Posterior vena cava (tissue), 2 donors: Measurements from ENCODE around the gene SLC44A5. TPM values are rescaled to one million over a fixed set of nuclear protein-coding genes. Genes with fewer than 3 reads are reported as not detected.
"Not testable (repeated sequence)": the region's sequence is repeated elsewhere in the genome, so short reads cannot be mapped to it uniquely, and the experiment has no call there.

Experiments
- DNase-seq: peaks from one replicate; pipeline ENCODE4 v3.0.0-alpha.2; 2020; ENCODE audit warnings: low spot score
- intact Hi-C, 2 donors: fragments of 100-400 bp; cut with DNase I; formaldehyde crosslinking; loops; one replicate each; pipeline versions ENCODE4 v1.14.1 to v1.14.2; 2022 to 2023
- total RNA-seq, 2 donors: library from RNA; stranded (reverse); fragmentation: NEBNext Ultra II Directional; extraction: Animal tissue kit (Norgen Biotek cat#: 25700); gene quantifications; one replicate each; pipeline ENCODE4 v1.2.1, GENCODE V29; 2021
- donor health status: DM: yes; HTN: yes; CAD: no.
- donor health status: DM: yes; HTN: yes; CAD: no.

SLC44A5 gene
- total RNA-seq, 2 donors from 2014 or later, result 0.52 TPM; not detected in 1

GRCh38 chr1:75594327-75594726, 16.6 kb downstream of the SLC44A5 start:
- intact Hi-C loops, result no loop called here
- no peak for DNase-seq

DNA sequence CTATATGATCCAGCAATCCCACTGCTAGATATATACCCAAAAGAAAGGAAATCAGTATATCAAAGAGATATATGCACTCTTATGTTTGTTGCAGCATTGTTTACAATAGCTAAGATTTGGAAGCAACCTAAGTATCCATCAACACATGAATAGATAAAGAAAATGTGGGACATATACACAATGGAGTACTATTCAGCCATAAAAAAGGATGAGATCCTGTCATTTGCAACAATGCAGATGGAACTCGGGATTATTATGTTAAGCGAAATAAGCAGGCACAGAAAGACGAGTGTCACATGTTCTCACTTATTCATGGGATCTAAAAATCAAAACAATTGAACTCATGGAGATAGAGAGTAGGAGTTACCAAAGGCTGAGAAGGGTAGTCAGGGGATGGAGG, 17.5 kb downstream of the SLC44A5 start:
- intact Hi-C loops, DNase-seq: not testable (repeated sequence)

GRCh38 chr1:75589637-75590036, 21.3 kb downstream of the SLC44A5 start:
- intact Hi-C loops, result no loop called here
- no peak for DNase-seq

DNA sequence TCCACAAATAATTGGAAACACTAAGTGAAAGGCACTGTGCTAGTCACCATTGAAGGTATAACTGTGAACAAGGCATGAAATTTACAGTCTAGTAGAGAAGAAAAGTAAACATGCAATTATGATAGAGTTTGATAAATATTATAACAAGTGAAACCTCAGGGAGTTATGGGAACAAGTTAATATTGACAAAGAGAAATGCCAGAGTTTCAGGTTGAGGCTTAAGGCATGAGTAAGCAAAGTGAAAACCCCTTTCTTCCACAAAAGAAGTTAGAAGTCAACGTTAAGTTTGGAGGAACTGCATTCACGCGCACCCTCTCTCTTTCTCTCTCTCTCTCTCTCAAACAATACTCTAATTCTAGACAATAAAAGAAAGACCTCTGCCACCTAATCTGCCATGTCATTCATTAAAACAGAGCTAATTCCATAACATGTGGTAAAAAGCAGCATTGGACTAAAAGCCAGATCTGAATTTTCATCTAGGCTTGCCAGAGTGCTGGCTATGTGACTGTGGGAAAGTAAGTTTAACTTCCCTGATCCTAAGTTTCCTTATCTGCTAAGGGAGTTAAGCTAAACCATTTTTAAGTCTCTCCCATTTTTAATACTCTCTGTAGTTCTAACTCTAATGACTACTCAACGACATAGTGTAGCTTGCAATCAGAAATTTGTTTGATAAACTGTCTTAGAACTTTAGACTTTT, 22.0 kb downstream of the SLC44A5 start:
- intact Hi-C loops, result no loop called here
- no peak for DNase-seq

- no peak for DNase-seq
- intact Hi-C loops, result no loop called here
These were observed 23.2 kb downstream of the SLC44A5 start for GRCh38 chr1:75587692-75588091.

- intact Hi-C loops, result no loop called here
- no peak for DNase-seq
These were observed 27.6 kb downstream of the SLC44A5 start for GRCh38 chr1:75583282-75583681.

GRCh38 chr1:75582725-75583261, 28.1 kb downstream of the SLC44A5 start:
- no peak for DNase-seq
- intact Hi-C loops, result no loop called here

GRCh38 chr1:75579046-75579445, 31.9 kb downstream of the SLC44A5 start:
- DNase-seq, result no peak
- intact Hi-C loops, result no loop called here

DNA sequence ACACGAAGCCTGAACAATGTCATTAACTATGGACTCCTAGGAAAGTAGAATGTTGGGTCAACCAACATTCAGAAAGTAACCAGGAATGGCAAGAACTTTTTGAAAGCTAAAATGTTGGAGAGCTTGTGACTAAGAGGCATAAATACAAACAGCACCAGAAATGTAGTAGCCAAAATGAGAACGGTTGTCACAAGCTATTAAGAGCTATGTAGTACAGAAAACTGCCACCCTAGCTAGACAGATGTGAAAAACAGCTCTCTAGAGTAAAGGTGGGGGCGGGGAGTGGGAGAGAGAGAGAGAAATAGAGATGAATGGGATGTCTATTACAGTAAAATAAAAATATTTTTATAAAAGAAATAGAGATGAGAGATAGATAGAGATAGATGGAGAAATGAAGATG, 35.1 kb downstream of the SLC44A5 start:
- intact Hi-C loops, result no loop called here
- DNase-seq, result no peak

DNA sequence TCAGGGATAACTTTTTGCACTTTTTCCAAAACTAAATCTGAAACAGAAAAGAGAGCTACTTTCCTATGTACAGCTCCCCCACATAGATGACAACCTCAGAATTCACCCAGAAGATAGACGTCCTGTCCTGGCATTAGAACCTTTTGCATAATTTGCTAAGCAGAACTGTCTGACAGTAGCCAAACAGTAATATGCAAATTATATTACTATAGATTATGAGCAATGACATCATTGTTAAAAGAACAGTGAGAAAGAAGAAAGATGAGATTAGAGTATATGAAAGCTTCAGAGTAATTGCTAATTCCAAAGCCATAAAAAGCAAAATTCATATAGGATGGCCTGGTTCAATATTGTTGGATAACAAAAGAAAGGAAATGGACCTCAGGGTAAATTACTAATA, 43.7 kb downstream of the SLC44A5 start:
- intact Hi-C loops, result no loop called here

DNA sequence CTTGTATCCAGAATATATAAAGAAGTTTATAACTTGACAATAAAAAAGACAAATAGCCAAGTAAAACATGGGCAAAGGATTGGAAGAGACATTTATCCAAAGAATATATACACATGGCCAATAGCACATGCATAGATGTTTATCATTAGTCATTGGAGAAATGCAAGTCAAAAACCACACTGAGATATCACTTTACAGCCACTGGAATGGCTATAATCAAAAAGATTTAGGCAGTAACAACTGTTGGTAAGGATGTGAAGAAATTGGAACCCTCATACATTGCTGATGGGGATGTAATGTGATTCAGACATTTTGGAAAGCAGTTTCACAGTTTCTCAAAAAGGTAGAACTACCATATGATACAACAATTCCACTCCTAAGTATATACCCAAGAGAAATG, 51.1 kb downstream of the SLC44A5 start:
- DNase-seq, result no peak
- intact Hi-C loops, result no loop called here

More for the DNA sequence above, 43.7 kb downstream of the SLC44A5 start:
- no peak for DNase-seq

GRCh38 chr1:75559136-75559535, 51.8 kb downstream of the SLC44A5 start:
- intact Hi-C loops, result no loop called here
- no peak for DNase-seq

DNA sequence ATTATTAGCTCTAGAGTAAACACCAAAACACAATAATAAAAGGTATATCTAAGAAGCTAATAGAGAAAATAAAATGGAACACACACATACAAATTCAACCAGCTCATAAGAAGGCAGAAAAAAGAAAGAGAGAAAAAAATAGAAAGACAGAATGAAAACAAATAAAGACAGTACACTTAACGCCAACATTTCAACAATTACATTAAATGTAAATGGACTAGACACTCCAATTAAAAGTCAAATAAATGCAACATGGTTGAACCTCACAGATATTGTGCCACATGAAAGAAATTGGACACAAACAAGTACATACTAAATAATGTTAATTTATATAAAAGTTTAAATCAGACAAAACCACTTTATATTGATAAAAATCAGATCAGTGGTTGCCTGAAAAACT, 56.0 kb downstream of the SLC44A5 start:
- DNase-seq, result no peak
- intact Hi-C loops, result no loop called here

DNA sequence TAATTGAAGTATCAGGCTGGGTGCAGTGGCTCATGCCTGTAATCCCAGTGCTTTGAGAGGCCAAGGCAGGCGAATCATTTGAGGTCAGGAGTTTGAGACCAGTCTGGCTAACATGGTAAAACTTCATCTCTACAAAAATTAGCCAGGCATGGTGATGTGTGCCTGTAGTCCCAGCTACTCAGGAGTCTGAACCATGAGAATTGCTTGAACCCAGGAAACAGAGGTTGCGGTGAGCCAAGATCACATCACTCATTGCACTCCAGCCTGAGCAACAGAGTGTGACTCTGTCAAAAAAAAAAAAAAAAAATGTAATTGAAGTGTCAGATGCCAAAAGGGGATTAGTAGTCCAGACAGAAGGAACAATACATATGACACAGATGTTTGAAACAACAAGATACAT, 56.7 kb downstream of the SLC44A5 start:
- intact Hi-C loops, result no loop called here
- DNase-seq, result no peak

DNA sequence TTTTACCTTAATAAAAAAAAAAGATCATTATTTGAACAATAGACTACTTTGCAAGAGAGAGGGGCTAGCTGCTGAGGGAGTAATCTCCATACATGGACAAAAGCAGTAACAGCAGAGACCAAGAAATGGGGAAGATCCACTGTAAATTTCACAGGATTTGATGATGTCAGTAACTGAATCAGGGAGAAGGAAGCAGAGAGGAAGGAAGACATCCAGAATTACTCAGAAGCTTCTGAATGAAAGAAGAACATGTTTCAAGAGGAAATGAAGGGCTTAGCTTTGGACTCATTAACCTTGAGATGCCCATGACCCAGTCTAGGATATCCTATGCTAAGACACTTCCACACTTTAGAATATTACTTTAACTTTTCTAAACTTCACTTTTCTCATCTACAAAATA, 60.4 kb downstream of the SLC44A5 start:
- intact Hi-C loops, result no loop called here
- DNase-seq, result no peak

- intact Hi-C loops, result no loop called here
- DNase-seq, result no peak
These were observed 62.0 kb downstream of the SLC44A5 start for GRCh38 chr1:75548721-75549480.

DNA sequence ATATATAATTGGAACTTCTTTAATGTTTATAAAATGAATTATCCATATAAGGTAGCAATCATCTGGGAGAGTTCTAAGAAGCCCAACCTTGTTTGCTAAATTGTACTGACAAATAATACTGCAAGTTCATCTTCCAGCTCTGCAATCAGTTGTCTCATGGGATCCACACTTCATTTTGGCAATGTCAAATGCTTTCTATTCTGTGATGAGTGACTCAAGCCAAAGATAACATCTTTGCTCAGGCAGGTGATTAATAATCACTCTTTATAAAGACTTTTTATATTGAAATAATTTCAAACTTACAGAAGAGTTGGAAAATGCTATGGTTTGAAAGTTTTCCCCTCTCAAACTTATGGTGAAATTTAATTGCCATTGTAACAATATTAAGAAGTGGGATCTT, 67.2 kb downstream of the SLC44A5 start:
- no peak for DNase-seq
- intact Hi-C loops, result no loop called here

DNA sequence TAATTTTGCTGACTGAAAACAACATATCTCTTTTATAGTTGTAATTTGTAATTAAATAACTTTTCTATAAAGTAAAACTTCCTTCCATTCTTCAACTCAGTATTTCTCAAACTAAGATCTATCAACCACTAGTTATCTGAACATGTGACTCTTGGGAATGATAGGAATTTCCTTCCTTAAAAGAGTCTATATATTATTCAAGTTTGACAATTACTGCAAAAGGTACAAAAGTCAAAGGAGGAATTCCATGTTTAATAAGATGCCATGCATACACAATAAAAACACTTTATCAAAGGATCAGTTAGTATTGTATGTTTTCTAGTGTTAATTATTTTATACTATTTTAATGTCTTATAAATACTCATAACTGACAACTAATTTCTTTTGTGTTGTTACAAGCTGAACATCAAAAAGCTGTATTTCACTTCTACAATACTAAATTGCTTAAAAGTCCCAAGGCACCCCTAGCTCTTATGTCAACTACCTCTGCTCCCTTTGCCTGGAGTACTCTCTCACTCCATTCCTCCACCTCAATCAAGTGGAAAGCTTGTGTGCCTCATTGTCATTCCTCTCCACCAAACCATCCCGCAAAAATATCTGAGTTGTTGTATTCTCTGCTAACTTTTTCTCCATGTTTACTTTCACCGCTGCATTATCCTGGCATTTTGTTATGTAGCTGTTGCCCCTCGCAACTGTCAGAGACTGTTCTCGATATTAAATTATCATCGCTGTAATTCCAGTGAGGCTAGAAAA, 67.9 kb downstream of the SLC44A5 start:
- no peak for DNase-seq
- intact Hi-C loops, result no loop called here

- DNase-seq, result no peak
- intact Hi-C loops, result no loop called here
These were observed 71.4 kb downstream of the SLC44A5 start for GRCh38 chr1:75539230-75540116.
